A549 (cell line): ENCODE results near the gene C10orf90. TPM values are rescaled to one million over a fixed set of nuclear protein-coding genes. Genes with fewer than 3 reads are reported as not detected.

ENCODE experiments used
- ATAC-seq, 2 experiments: fragments of 200-7000 bp in 1 of 2; fragments of >200 bp in 1 of 2; cut with Nextera tagmentation in 1 of 2; cut with Tn5 transposase in 1 of 2; 3 replicates each; pipeline versions ENCODE4 v1.8.0 to v1.9.1; 2018 to 2020; ENCODE audit warnings: mild to moderate bottlenecking in 1 of 2, moderate library complexity in 1 of 2
- CTCF ChIA-PET: fragments of 300-600 bp; sonication (Branson Sonifier 250); formaldehyde crosslinking; extraction: SDS; loops from one replicate; lab custom pipeline; 2021; ENCODE audit warnings: antibody characterized with exemption, inconsistent platforms; lab: Yijun Ruan, JAX
- POLR2A ChIA-PET: fragments of 350-600 bp; formaldehyde crosslinking; extraction: SDS; loops from one replicate; lab custom pipeline; 2021; ENCODE audit warnings: antibody characterized with exemption, inconsistent platforms; lab: Yijun Ruan, JAX
- DNase-seq, 2 experiments: peaks; one replicate each; pipeline versions ENCODE4 v3.0.0 to v3.0.0-alpha.2; 2011 to 2016; ENCODE audit warnings: low read depth in 1 of 2, low spot score in 1 of 2
- FAIRE-seq: peaks from 2 replicates; lab custom pipeline; 2011; peaks lifted over from hg19 to GRCh38; lab: Jason Lieb, UNC
- H3K27ac ChIP-seq, 2 experiments: fragments of >200 bp; sonication (Bioruptor Twin); formaldehyde crosslinking; 3 replicates each; pipeline ENCODE4 v1.5.1; 2016 to 2017
- H3K4me1 ChIP-seq: fragments of >200 bp; sonication (Bioruptor Twin); formaldehyde crosslinking; 3 replicates; pipeline ENCODE4 v1.6.1; 2016
- H3K4me2 ChIP-seq: fragments of >200 bp; sonication (Bioruptor Twin); formaldehyde crosslinking; 3 replicates; pipeline ENCODE4 v1.6.1; 2016
- H3K4me3 ChIP-seq: fragments of >200 bp; sonication (Bioruptor Twin); formaldehyde crosslinking; 3 replicates; pipeline ENCODE4 v1.5.1; 2016
- H3K9me3 ChIP-seq: fragments of >200 bp; sonication (Bioruptor Twin); formaldehyde crosslinking; 3 replicates; pipeline ENCODE4 v1.6.1; 2016
- ATOH8 ChIP-seq: fragments of 250-450 bp; sonication (Bioruptor Pico); IDR thresholded peaks from 2 replicates; pipeline ENCODE4 v1.5.0; 2020; ENCODE audit warnings: low read depth, mild to moderate bottlenecking, moderate library complexity
- BHLHE40 ChIP-seq: IDR thresholded peaks from 2 replicates; pipeline ENCODE4 v1.6.1; 2012; ENCODE audit warnings: low read depth, low read length, inconsistent platforms
- CBX2 ChIP-seq: fragments of 200-600 bp; sonication (generic); IDR thresholded peaks from 2 replicates; pipeline ENCODE4 v1.6.1; 2016; ENCODE audit warnings: low read depth, mild to moderate bottlenecking, borderline replicate concordance
- EHF ChIP-seq: fragments of 250-450 bp; sonication (Bioruptor Pico); IDR thresholded peaks from 2 replicates; pipeline ENCODE4 v1.5.0; 2020; ENCODE audit warnings: mild to moderate bottlenecking
- ESRRA ChIP-seq: fragments of 150-350 bp; IDR thresholded peaks from 2 replicates; pipeline ENCODE4 v1.6.1; 2014; ENCODE audit warnings: mild to moderate bottlenecking, low read length, borderline replicate concordance
- FOSB ChIP-seq: fragments of 250-450 bp; sonication (Bioruptor Pico); IDR thresholded peaks from 2 replicates; pipeline ENCODE4 v1.5.0; 2020; ENCODE audit warnings: mild to moderate bottlenecking, moderate library complexity
- FOSL2 ChIP-seq, 2 experiments: fragments of 450-650 bp in 1 of 2; fragments of >200 bp in 1 of 2; sonication (Bioruptor Twin) in 1 of 2; formaldehyde crosslinking; IDR thresholded peaks; 2 replicates each; pipeline versions ENCODE4 v1.5.0 to v1.6.1; 2016 to 2020; ENCODE audit warnings: mild to moderate bottlenecking in 1 of 2, moderate library complexity in 1 of 2
- FOXS1 ChIP-seq: fragments of 250-450 bp; sonication (Bioruptor Pico); IDR thresholded peaks from 2 replicates; pipeline ENCODE4 v1.5.0; 2020; ENCODE audit warnings: mild to moderate bottlenecking, moderate library complexity
- HEYL ChIP-seq: fragments of 250-450 bp; sonication (Bioruptor Pico); IDR thresholded peaks from 2 replicates; pipeline ENCODE4 v1.8.0; 2021; ENCODE audit warnings: mild to moderate bottlenecking, moderate library complexity
- HMGXB4 ChIP-seq: fragments of 250-450 bp; sonication (Bioruptor Pico); IDR thresholded peaks from 2 replicates; pipeline ENCODE4 v1.5.0; 2021; ENCODE audit warnings: mild to moderate bottlenecking, moderate library complexity, borderline replicate concordance
- HOXA7 ChIP-seq: fragments of 250-450 bp; sonication (Bioruptor Pico); IDR thresholded peaks from 2 replicates; pipeline ENCODE4 v1.5.0; 2020; ENCODE audit warnings: mild to moderate bottlenecking, moderate library complexity
- HOXB13 ChIP-seq: fragments of 250-450 bp; sonication (Bioruptor Pico); IDR thresholded peaks from 2 replicates; pipeline ENCODE4 v1.5.0; 2020; ENCODE audit warnings: low read depth, mild to moderate bottlenecking, moderate library complexity
- JUNB ChIP-seq: fragments of >200 bp; sonication (Bioruptor Twin); formaldehyde crosslinking; IDR thresholded peaks from 2 replicates; pipeline ENCODE4 v1.6.1; 2016
- KDM1A ChIP-seq: fragments of 200-600 bp; sonication (generic); IDR thresholded peaks from 2 replicates; pipeline ENCODE4 v1.6.1; 2016; ENCODE audit warnings: low read depth, mild to moderate bottlenecking
- NPAS2 ChIP-seq: fragments of 250-450 bp; sonication (Bioruptor Pico); IDR thresholded peaks from 2 replicates; pipeline ENCODE4 v1.8.0; 2022; ENCODE audit warnings: mild to moderate bottlenecking, moderate library complexity, borderline replicate concordance
- NR3C1 ChIP-seq: fragments of >200 bp; sonication (Bioruptor Twin); formaldehyde crosslinking; IDR thresholded peaks from 3 replicates; pipeline ENCODE4 v1.6.1; 2017
- PHF8 ChIP-seq: fragments of 200-600 bp; sonication (generic); IDR thresholded peaks from 2 replicates; pipeline ENCODE4 v1.6.1; 2016; ENCODE audit warnings: low read depth, mild to moderate bottlenecking, antibody characterized with exemption, moderate library complexity, borderline replicate concordance
- RAD21 ChIP-seq, 2 experiments: fragments of >200 bp in 1 of 2; sonication (Bioruptor Twin) in 1 of 2; formaldehyde crosslinking in 1 of 2; IDR thresholded peaks in 1 of 2; conservative IDR thresholded peaks in 1 of 2; 2 replicates in 1 of 2; 3 replicates in 1 of 2; pipeline ENCODE4 v1.6.1; 2012 to 2018; ENCODE audit warnings: inconsistent platforms in 1 of 2
- RARB ChIP-seq: fragments of 250-450 bp; sonication (Bioruptor Pico); IDR thresholded peaks from 2 replicates; pipeline ENCODE4 v1.8.0; 2021; ENCODE audit warnings: mild to moderate bottlenecking, moderate library complexity
- RFX5 ChIP-seq: fragments of 450-650 bp; IDR thresholded peaks from 2 replicates; pipeline ENCODE4 v1.7.1; 2014; ENCODE audit warnings: antibody characterized with exemption, mild to moderate bottlenecking, moderate library complexity
- SMC3 ChIP-seq: fragments of >200 bp; sonication (Bioruptor Twin); formaldehyde crosslinking; IDR thresholded peaks from 3 replicates; pipeline ENCODE4 v1.6.1; 2018; ENCODE audit warnings: inconsistent platforms
- ZFP36 ChIP-seq: fragments of 450-650 bp; IDR thresholded peaks from 2 replicates; pipeline ENCODE4 v1.6.1; 2014; ENCODE audit warnings: borderline replicate concordance; ENCODE audit not compliant: partially characterized antibody
- WGBS: methylation state at CpG from one replicate; pipeline ENCODE4 v1.1.6; 2017; ENCODE audit errors: missing lambda C conversion rate; 5-methylcytosine and 5-hydroxymethylcytosine counted together
- polyA plus RNA-seq, 4 experiments: library from polyadenylated mRNA; depleted of rRNA in 3 of 4; stranded (reverse); fragments of >200 nt; fragmentation: RNase III in 1 of 4; extraction: RNeasy Plus Mini Kit Qiagen cat#74134 plus additional on column Dnase treatment in 1 of 4; gene quantifications; 2 replicates in 3 of 4; 3 replicates in 1 of 4; pipeline ENCODE4 v1.2.3, GENCODE V29; 2011 to 2017
- TF ChIP-seq, protein P1 (sequence below): fragments of >200 bp; sonication (Bioruptor Twin); formaldehyde crosslinking; IDR thresholded peaks from 2 replicates; pipeline ENCODE4 v1.6.1; 2016

The C10orf90 gene
- polyA plus RNA-seq, 2 of the 4 experiments (the other 2 are of a cell fraction): 0.70 to 2.0 TPM

DNA sequence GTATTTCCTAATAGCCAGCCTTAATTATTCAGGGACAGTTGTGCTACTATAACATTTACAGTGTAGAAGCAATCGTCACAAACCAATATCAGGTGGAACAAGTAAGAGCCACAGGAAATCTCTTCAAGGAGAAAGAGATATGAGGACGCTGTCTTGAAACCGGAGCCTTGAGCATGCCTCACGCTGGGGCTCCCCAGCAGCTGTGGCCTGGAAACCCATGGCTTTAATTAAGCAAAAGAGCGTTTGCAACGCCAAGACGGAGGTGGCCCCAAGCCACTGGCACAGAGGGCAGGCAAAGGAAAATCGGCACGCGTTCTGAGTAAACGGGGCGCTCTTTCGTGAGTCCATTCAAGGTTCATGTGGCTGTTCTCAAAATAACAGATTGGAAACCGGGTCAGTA lies 84.4 kb downstream of the C10orf90 start:
- Histone ChIP-seq H3K9me3 (no peaks in the 10 kb centered on the region), H3K27ac (no peak overlapping the region), H3K4me1 (no peaks in the 10 kb centered on the region), H3K4me2 (no peak overlapping the region), H3K4me3 (no peak overlapping the region)
- ChIA-PET CTCF (interaction anchor here (1.3 kb wide), 1 partner anchor 8 kb away, joined by 5 read pairs; no protein-coding TSS in a partner anchor), POLR2A (no interaction called here)
- DNase-seq (no peak), FAIRE-seq (no peak), ATAC-seq (no peak)
- 57% methylated on average over 14 of the region's 14 CpGs for WGBS
- TF ChIP-seq HMGXB4 (no peak), KDM1A (no peak), CBX2 (no peak), JUNB (no peak), ESRRA (no peak), FOSB (CRISPR knock-in tag) (no peak), FOSL2 (IDR thresholded peaks at IDR 0.05) (no peak), FOSL2 (CRISPR knock-in tag; IDR thresholded peaks at IDR 0.05) (no peak), NPAS2 (no peak), NR3C1 (no peak), ZFP36 (no peak), SMC3 (no peak), RFX5 (no peak), ATOH8 (CRISPR knock-in tag) (no peak)

DNA sequence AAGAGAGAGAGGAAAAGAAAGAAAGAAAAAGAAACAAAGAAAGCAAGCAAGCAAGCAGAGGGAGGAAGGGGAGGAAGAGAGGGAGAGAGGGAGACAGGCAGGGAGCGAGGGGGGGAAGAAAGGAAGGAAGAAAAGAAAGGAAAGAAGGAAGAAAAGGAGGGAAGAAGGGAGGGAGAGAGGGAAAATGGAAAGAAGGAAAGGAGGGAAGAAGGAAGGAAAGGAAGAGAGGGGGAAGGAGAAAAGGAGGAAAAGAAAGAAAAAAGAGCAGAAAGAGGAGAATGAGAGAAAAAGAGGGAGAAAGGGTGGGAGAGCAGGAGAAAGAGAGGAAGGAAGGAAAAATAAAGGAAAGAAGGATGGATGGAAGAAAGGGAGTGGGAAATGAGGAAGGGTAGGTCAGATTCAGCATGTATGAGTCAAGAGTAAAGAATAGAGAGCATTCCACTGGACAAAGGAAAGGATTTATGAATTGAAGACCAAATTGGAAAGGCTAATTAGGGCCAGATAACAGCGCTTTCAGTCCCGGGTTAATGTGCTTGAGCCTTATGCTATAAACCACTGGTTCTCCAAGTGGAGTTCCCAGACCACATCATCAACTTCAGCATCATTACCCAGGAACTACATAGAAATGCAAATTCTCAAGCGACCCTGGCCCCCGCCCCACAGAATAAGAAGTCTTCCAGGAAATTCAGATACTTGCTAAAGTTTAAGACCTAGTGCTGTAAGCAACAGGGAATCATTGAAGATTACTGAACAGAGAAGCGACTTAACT lies 85.1 kb downstream of the C10orf90 start:
- Histone ChIP-seq H3K9me3 (no peaks in the 10 kb centered on the region), H3K4me1 (no peaks in the 10 kb centered on the region), H3K4me2 (no peak overlapping the region), H3K27ac (no peak overlapping the region), H3K4me3 (no peak overlapping the region)
- FAIRE-seq (no peak), ATAC-seq (no peak), DNase-seq (no peak)
- ChIA-PET POLR2A (no interaction called here), CTCF (interaction anchor here (1.1 kb wide), 1 partner anchor 25 kb away, joined by 3 read pairs; no protein-coding TSS in a partner anchor)
- no peak for TF ChIP-seq HOXB13 (CRISPR knock-in tag)
- no peak for TF ChIP-seq SMC3
- TF ChIP-seq FOXS1 (CRISPR knock-in tag): no peak
- no peak for TF ChIP-seq KDM1A
- TF ChIP-seq RAD21 (conservative IDR thresholded peaks at IDR 0.05 in 1 of 2, IDR thresholded peaks at IDR 0.05 in 1 of 2): no peak
- TF ChIP-seq BHLHE40: no peak
- TF ChIP-seq ZFP36: no peak
- TF ChIP-seq HOXA7: no peak
- TF ChIP-seq PHF8: no peak
- TF ChIP-seq EHF (CRISPR knock-in tag): no peak
- TF ChIP-seq, protein P1, sequence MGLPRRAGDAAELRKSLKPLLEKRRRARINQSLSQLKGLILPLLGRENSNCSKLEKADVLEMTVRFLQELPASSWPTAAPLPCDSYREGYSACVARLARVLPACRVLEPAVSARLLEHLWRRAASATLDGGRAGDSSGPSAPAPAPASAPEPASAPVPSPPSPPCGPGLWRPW: no peak
- TF ChIP-seq HEYL (CRISPR knock-in tag): no peak
- TF ChIP-seq RARB: no peak
- 34% methylated on average over 6 of the region's 6 CpGs for WGBS
